ENCODE results near the gene SARM1. TPM values are rescaled to one million over a fixed set of nuclear protein-coding genes. Genes with fewer than 3 reads are reported as not detected.

SARM1 gene
- polyA plus RNA-seq, 3 donors: 0.78 to 7.1 (median 0.90) TPM

DNA sequence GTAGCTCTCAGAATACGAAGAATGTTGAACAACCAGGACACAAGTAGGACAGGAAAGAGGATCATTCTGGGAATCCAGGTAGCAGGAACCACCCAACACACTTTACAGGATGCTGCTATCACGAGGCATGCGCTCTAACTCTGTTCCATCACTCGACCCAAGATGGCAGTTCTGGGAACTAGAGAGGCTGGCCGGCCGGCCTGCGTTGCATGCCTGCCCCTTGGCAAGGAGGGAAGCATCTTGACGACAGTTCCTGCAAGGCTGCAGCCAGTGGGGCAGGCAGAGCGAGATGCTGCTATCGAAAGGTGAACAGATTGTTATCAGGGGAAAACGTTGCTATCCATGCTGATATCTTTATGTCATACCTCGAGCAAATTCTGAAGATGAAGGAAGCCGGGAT is 53.7 kb downstream of the SARM1 start:
- Histone ChIP-seq H4K20me1 (ENCODE audit: insufficient read depth, low read length) (no peaks in the 10 kb centered on the region), H3K4me3 (replicated peaks in 1 of 3; ENCODE audit: low read depth in 2 of 3, low read length in 3 of 3) (no peak overlapping the region), H3K36me3 (replicated peaks in 1 of 2; ENCODE audit: control insufficient read depth in 1 of 2, insufficient read depth in 2 of 2, low read length in 2 of 2) (no peaks in the 10 kb centered on the region), H3K79me2 (ENCODE audit: insufficient read depth, low read length) (no peaks in the 10 kb centered on the region), H3K4me1 (ENCODE audit: control insufficient read depth in 1 of 2, insufficient read depth in 2 of 2, low read length in 2 of 2) (no peaks in the 10 kb centered on the region), H3K27ac (ENCODE audit: low read depth in 1 of 2, low read length in 2 of 2) (no peak overlapping the region), H3K27me3 (ENCODE audit: control insufficient read depth in 2 of 2, insufficient read depth in 2 of 2, low read length in 2 of 2) (no peaks in the 10 kb centered on the region), H3K9ac (ENCODE audit: insufficient read depth, low read length, poor library complexity, severe bottlenecking) (no peak overlapping the region), H3K4me2 (replicated peaks; ENCODE audit: extremely low read depth, low read length, poor library complexity, severe bottlenecking) (no peak overlapping the region), H2AFZ (ENCODE audit: insufficient read depth, low read depth, low read length, poor library complexity, severe bottlenecking) (no peak overlapping the region), H3K9me3 (replicated peaks in 1 of 2; ENCODE audit: control insufficient read depth in 1 of 2, insufficient read depth in 1 of 2, low read length in 2 of 2) (no peaks in the 10 kb centered on the region)
- Mint-ChIP-seq H3K4me3 (no peak overlapping the region), H3K27ac (no peak overlapping the region), H3K4me1 (no peaks in the 10 kb centered on the region), H3K27me3 (ENCODE audit: low read depth in 3 of 3) (peaks cover 0 to 4% (median 3%) of the 10 kb centered on the region in 3 donors), H3K9me3 (peaks cover 0 to 5% (median 0%) of the 10 kb centered on the region in 7 donors), H3K36me3 (no peaks in the 10 kb centered on the region)
- no peak for DNase-seq
- intact Hi-C loops (cut with micrococcal nuclease): no loop called here
- TF ChIP-seq, protein P1, sequence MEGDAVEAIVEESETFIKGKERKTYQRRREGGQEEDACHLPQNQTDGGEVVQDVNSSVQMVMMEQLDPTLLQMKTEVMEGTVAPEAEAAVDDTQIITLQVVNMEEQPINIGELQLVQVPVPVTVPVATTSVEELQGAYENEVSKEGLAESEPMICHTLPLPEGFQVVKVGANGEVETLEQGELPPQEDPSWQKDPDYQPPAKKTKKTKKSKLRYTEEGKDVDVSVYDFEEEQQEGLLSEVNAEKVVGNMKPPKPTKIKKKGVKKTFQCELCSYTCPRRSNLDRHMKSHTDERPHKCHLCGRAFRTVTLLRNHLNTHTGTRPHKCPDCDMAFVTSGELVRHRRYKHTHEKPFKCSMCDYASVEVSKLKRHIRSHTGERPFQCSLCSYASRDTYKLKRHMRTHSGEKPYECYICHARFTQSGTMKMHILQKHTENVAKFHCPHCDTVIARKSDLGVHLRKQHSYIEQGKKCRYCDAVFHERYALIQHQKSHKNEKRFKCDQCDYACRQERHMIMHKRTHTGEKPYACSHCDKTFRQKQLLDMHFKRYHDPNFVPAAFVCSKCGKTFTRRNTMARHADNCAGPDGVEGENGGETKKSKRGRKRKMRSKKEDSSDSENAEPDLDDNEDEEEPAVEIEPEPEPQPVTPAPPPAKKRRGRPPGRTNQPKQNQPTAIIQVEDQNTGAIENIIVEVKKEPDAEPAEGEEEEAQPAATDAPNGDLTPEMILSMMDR (IDR thresholded peaks at IDR 0.05): no peak
- WGBS (ENCODE audit: insufficient coverage): 93% methylated on average over 12 of the region's 13 CpGs

DNA sequence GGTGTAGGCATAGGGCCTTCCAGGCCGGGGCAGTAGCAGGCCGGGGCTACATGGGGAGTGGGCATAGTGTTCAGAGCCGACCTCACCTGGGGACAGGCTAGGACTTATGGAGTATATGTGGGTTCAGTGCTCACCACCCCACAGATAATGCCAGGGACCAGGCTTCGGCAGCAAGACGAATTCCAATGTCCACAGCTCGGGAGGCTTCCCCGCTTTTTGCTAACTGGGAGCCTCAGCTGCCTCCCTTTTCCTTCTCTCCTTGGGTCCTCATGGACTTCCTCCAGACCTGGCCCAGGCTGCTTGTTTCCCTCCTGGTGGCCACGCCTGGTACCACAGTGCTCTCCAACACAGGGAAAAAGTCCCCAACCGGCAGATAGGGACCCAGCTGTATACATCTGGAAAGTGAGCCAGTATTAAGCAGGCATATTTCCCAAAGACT is 54.6 kb downstream of the SARM1 start:
- Histone ChIP-seq H2AFZ (ENCODE audit: insufficient read depth, low read depth, low read length, poor library complexity, severe bottlenecking) (no peak overlapping the region), H3K27ac (ENCODE audit: low read depth in 1 of 2, low read length in 2 of 2) (no peak overlapping the region), H3K9me3 (replicated peaks in 1 of 2; ENCODE audit: control insufficient read depth in 1 of 2, insufficient read depth in 1 of 2, low read length in 2 of 2) (no peaks in the 10 kb centered on the region), H3K79me2 (ENCODE audit: insufficient read depth, low read length) (no peaks in the 10 kb centered on the region), H3K36me3 (replicated peaks in 1 of 2; ENCODE audit: control insufficient read depth in 1 of 2, insufficient read depth in 2 of 2, low read length in 2 of 2) (no peaks in the 10 kb centered on the region), H3K4me3 (replicated peaks in 1 of 3; ENCODE audit: low read depth in 2 of 3, low read length in 3 of 3) (no peak overlapping the region), H4K20me1 (ENCODE audit: insufficient read depth, low read length) (no peaks in the 10 kb centered on the region), H3K27me3 (ENCODE audit: control insufficient read depth in 2 of 2, insufficient read depth in 2 of 2, low read length in 2 of 2) (no peaks in the 10 kb centered on the region), H3K9ac (ENCODE audit: insufficient read depth, low read length, poor library complexity, severe bottlenecking) (no peak overlapping the region), H3K4me2 (replicated peaks; ENCODE audit: extremely low read depth, low read length, poor library complexity, severe bottlenecking) (no peak overlapping the region), H3K4me1 (ENCODE audit: control insufficient read depth in 1 of 2, insufficient read depth in 2 of 2, low read length in 2 of 2) (no peaks in the 10 kb centered on the region)
- no peak for DNase-seq
- 92% methylated on average over 8 of the region's 9 CpGs for whole genome bisulfite sequencing (ENCODE audit: insufficient coverage)
- no peaks in the 10 kb centered on the region for H3K4me1 Mint-ChIP-seq
- H3K27ac Mint-ChIP-seq: no peak overlapping the region
- intact Hi-C loops (cut with micrococcal nuclease): no loop called here
- no peaks in the 10 kb centered on the region for H3K36me3 Mint-ChIP-seq
- TF ChIP-seq, protein P1 (IDR thresholded peaks at IDR 0.05): peak; percentile 61
- no peak overlapping the region for H3K4me3 Mint-ChIP-seq
- peaks cover 0 to 4% (median 3%) of the 10 kb centered on the region in 3 donors for H3K27me3 Mint-ChIP-seq (ENCODE audit: low read depth in 3 of 3)
- peaks cover 0 to 5% (median 0%) of the 10 kb centered on the region in 7 donors for H3K9me3 Mint-ChIP-seq

Data from CD14-positive monocyte (primary cell).